GM18508 (cell line): ENCODE measurements around the gene BMP5.
"Not testable (repeated sequence)": the region's sequence is repeated elsewhere in the genome, so short reads cannot be mapped to it uniquely, and the experiment has no call there.

ENCODE experiments used
- ATAC-seq: cut with Tn5 transposase; IDR thresholded peaks from one replicate; pipeline ENCODE4 v1.9.1; 2021; ENCODE audit warnings: moderate number of reproducible peaks; ENCODE audit not compliant: insufficient read depth, unreplicated experiment

The BMP5 gene

DNA sequence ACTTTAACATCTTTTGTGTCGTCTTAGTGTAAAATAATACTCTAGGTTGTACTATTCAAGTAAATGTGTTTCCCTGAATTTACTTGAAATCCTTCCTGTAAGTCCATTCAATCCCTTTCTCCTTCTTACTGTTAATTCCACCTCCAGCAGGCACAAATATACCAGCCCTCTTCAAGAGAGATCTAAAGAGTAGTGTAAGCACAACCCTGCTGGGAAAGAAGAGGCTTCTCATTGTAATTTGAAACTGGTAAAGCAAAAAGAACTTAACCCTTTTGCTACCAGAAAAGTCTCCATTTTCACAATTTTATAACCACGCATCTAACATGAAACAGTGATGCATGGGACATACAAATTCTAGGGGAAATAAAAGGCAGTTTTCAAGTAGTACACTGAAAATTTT lies at the start of gene BMP5:
Gene BMP5 (minus strand): TSS at position 191 of the 400 bp plus-strand sequence. CDS start 725 bp downstream, outside the sequence.
- ATAC-seq = no peak

GRCh38 chr6:55922406-55922805 lies 47.0 kb upstream of the BMP5 start:
- no peak for ATAC-seq

DNA sequence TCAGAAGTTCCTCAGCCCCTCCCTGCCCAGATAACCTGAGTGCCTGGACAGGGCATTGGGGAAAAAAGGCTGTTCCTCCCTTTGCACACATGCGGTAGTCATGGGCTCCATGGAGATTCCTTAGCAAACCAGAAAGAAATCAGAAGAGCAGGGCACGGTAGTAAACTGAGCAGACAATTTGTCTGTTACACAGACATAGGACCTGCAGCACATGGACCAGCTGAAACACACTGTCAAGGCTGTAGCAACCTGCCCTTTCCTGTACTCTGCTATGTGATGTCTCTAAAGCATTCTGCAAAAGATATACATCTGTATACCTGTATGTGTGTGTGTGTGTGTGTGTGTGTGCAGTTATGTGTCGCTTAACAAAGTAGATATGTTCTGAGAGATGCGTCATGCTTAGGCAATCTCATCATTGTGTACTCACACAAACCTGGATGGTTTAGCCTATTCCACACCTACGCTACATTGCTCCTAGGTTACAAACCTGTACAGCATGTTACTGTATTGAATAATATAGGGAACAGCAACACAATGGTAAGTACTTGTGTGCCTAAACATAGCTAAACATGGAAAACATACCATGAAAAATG lies 44.4 kb upstream of the BMP5 start:
- no peak for ATAC-seq

GRCh38 chr6:55918639-55919038 lies 43.2 kb upstream of the BMP5 start:
- no peak for ATAC-seq

GRCh38 chr6:55917751-55918415 lies 42.5 kb upstream of the BMP5 start:
- ATAC-seq = no peak

GRCh38 chr6:55916188-55916587 lies 40.8 kb upstream of the BMP5 start:
- ATAC-seq = no peak

DNA sequence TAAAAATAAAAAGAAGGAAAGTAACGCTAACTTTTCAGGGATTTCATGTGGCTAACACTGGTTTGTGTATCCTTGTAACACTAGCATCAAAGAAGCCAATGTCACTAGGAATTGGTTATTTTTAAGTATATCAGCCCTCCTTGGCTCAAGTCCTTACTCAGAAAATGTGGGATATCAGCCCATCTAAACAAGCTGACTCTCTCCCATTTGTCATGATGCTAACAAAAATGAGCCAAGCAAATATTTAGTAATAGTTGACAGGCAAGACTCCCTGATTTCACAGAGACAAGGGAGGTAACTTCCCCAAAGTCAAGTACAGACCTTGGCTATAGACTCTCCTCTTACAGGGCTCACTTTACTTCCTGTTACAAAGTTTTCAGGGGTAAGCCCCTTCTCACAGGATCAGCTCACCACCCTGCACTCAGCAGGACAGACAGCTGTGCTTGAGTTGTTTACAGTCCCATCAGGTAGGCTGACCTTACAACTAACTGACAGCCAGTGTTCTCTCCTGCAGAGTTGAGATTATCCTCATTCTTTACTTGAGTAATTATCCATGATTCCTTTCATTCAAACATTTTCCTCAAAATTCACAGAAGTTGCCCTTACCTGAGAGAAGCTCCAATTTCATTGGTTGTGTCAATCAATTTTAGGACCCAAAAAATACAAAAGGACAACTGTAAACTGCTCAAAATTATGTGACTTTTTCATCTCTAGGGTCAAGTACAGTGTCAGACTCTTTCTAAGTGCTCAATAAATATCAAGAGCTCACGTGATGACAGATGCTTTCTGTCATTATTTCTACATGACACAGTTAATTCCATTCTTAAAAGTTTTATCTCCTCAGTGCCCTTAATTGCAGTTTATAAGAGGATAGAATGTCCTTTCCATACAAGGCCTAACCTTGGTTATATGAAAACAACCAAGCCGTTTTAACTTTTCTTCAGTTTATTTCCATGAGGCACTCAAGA lies 38.1 kb upstream of the BMP5 start:
- no peak for ATAC-seq

- not testable (repeated sequence) for ATAC-seq
These were observed 35.1 kb upstream of the BMP5 start for GRCh38 chr6:55910466-55910865.

DNA sequence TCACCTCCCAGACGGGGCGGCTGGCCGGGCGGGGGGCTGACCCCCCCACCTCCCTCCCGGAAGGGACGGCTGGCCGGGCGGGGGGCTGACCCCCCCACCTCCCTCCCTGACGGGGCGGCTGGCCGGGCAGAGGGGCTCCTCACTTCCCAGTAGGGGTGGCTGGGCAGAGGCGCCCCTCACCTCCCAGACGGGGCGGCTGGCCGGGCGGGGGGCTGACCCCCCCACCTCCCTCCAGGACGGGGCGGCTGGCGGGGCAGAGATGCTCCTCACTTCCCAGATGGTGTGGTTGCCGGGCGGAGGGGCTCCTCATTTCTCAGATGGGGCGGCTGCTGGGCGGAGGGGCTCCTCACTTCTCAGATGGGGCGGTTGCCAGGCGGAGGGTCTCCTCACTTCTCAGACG lies 34.5 kb upstream of the BMP5 start:
- not testable (repeated sequence) for ATAC-seq

DNA sequence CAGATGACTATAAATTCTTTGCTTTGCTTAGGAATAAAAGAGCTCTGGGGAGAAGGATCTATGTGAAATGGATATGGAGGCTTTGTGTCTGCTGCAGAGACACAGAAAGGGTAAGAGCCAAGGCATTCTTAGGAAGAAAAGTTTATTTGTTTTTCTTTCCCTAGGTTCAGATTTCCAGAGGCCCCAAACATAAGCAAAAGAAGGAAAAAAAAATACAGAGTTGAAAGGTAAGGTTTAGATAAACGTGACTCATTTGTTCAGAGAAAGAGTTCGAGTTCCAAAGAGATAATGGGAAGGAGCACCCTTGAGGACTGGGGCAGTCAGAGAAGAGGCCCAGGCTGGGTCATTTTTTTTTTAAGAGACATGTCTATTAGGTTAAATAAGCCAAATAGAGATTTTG lies 27.4 kb upstream of the BMP5 start:
- no peak for ATAC-seq

GRCh38 chr6:55901765-55902270 lies 26.4 kb upstream of the BMP5 start:
- ATAC-seq = no peak

GRCh38 chr6:55898342-55898741 lies 23.0 kb upstream of the BMP5 start:
- ATAC-seq = no peak

GRCh38 chr6:55897346-55897745 lies 22.0 kb upstream of the BMP5 start:
- no peak for ATAC-seq

DNA sequence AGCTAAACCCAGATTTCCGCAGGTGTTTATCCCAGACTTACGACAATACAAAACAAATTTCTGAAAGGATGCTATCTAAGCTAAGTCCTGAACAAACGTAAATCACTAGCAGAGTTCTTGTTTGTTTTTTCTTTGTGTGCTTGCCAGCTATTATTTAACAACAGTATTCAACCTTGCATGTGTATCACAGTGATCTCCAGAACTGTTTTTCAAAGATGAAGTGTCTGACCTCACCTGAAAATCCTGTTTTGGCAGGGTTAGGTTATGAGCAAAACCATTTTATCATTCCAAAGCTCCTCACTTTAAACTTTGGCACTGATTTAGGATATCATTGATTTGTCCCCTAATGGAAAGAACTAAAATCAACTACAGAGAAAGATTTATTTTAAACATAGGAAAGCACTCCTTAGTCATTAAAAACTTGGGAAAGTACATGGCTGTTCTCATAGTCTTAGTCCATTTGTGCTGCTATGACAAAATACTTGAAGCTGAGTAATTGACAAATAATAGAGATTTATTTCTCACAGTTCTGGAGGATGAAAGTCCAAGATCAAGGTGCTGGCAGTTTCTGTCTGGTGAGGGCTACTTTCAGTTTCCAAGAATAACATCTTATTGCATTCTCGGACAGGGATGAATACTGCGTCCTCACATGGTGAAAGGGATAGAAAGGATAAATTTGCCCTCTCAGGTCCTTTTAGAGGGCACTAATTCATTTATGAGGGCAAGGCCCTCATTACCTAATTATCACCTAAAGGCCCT lies 20.8 kb upstream of the BMP5 start:
- ATAC-seq = no peak

GRCh38 chr6:55892749-55893357 lies 17.5 kb upstream of the BMP5 start:
- ATAC-seq = no peak

DNA sequence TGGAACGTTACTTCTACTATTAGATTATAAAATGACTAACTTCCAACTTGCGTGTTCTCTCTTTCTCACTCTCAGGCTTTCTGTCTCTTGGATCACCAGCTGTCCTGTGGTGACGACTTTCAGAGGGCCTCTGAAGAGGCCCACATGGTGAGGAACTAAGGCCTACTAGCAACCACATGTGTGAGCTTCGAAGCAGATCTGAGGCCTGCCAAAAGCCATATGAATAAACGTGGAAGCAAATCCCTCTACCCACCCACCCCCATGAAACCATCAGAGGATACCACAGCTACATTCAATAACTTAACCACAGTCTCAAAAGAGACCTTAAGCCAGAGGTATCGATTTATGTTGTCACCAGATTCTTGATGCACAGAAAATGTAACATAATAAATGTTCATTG lies 13.5 kb upstream of the BMP5 start:
- ATAC-seq = no peak

GRCh38 chr6:55886185-55886836 lies 10.9 kb upstream of the BMP5 start:
- no peak for ATAC-seq

- ATAC-seq = no peak
These were observed 7.6 kb upstream of the BMP5 start for GRCh38 chr6:55882718-55883569.
